Keratinocyte (primary cell): ENCODE data around the gene SIGLEC6. TPM values are rescaled to one million over a fixed set of nuclear protein-coding genes. Genes with fewer than 3 reads are reported as not detected.

Experiments used
- DNase-seq: peaks from one replicate; pipeline ENCODE4 v3.0.0-alpha.2; 2011; ENCODE audit warnings: low read depth, missing footprints, low spot score
- FAIRE-seq: peaks from 2 replicates; lab custom pipeline; 2011; peaks lifted over from hg19 to GRCh38; lab: Jason Lieb, UNC
- H2AFZ ChIP-seq: 2 replicates; pipeline ENCODE4 v1.6.0; 2012; ENCODE audit warnings: low read length, control low read depth, inconsistent platforms; ENCODE audit not compliant: control insufficient read depth
- H3K27ac ChIP-seq: 2 replicates; pipeline ENCODE4 v1.5.1; 2011; ENCODE audit warnings: low read length; ENCODE audit not compliant: control insufficient read depth, insufficient read depth
- H3K27me3 ChIP-seq: 3 replicates; pipeline ENCODE4 v1.6.0; 2011; ENCODE audit warnings: low read length; ENCODE audit not compliant: control insufficient read depth, insufficient read depth; ENCODE audit errors: extremely low read depth
- H3K36me3 ChIP-seq, 2 experiments: 2 replicates in 1 of 2; 3 replicates in 1 of 2; pipeline ENCODE4 v1.5.1; 2011; ENCODE audit warnings: low read length in 2 of 2, mild to moderate bottlenecking in 1 of 2; ENCODE audit not compliant: control insufficient read depth in 2 of 2, insufficient read depth in 2 of 2; ENCODE audit errors: extremely low read depth in 1 of 2
- H3K4me1 ChIP-seq: 3 replicates; pipeline ENCODE4 v1.5.1; 2011; ENCODE audit warnings: low read length; ENCODE audit not compliant: control insufficient read depth, insufficient read depth; ENCODE audit errors: extremely low read depth
- H3K4me2 ChIP-seq: 3 replicates; pipeline ENCODE4 v1.6.0; 2011; ENCODE audit warnings: low read depth, low read length; ENCODE audit not compliant: control insufficient read depth, insufficient read depth; ENCODE audit errors: extremely low read depth
- H3K4me3 ChIP-seq, 3 experiments: fragments of 200-600 bp in 1 of 3; sonication (generic) in 1 of 3; 2 replicates in 2 of 3; 3 replicates in 1 of 3; pipeline ENCODE4 v1.5.1; 2011 to 2016; ENCODE audit warnings: low read length in 3 of 3, mild to moderate bottlenecking in 3 of 3, control low read depth in 2 of 3, inconsistent platforms in 1 of 3, low read depth in 1 of 3, mixed read lengths in 1 of 3, mixed run types in 1 of 3, moderate library complexity in 1 of 3; ENCODE audit not compliant: control insufficient read depth in 2 of 3, insufficient read depth in 2 of 3; ENCODE audit errors: extremely low read depth in 1 of 3
- H3K79me2 ChIP-seq: 2 replicates; pipeline ENCODE4 v1.6.0; 2012; ENCODE audit warnings: low read length; ENCODE audit not compliant: control insufficient read depth, insufficient read depth
- H3K9ac ChIP-seq: 3 replicates; pipeline ENCODE4 v1.6.0; 2011; ENCODE audit warnings: low read length; ENCODE audit not compliant: control insufficient read depth, insufficient read depth; ENCODE audit errors: extremely low read depth
- H3K9me1 ChIP-seq: 3 replicates; pipeline ENCODE4 v1.6.0; 2011; ENCODE audit warnings: low read length; ENCODE audit not compliant: control insufficient read depth, insufficient read depth; ENCODE audit errors: extremely low read depth
- H3K9me3 ChIP-seq: 2 replicates; pipeline ENCODE4 v1.5.1; 2012; ENCODE audit warnings: low read depth, low read length; ENCODE audit not compliant: control insufficient read depth
- H4K20me1 ChIP-seq: 3 replicates; pipeline ENCODE4 v1.6.0; 2011; ENCODE audit warnings: low read length; ENCODE audit not compliant: control insufficient read depth, insufficient read depth; ENCODE audit errors: extremely low read depth
- EZH2 ChIP-seq: IDR thresholded peaks from one replicate; pipeline ENCODE4 v1.6.1; 2012; ENCODE audit warnings: inconsistent platforms, mild to moderate bottlenecking, low read length, moderate library complexity
- dilution Hi-C: fragments of 300-500 bp; cut with MboI; formaldehyde crosslinking; loops from one replicate; pipeline ENCODE4 v1.7.0; 2020; ENCODE audit warnings: low sequenced_read_pairs; ENCODE audit not compliant: extremely low pct_ligation_motif_present
- polyA plus RNA-seq, 5 experiments: library from polyadenylated mRNA; depleted of rRNA in 3 of 5; stranded (reverse) in 3 of 5; stranded (forward) in 1 of 5; unstranded in 1 of 5; fragments of >200 nt; gene quantifications; 1 replicate in 1 of 5; 2 replicates in 3 of 5; 3 replicates in 1 of 5; pipeline versions ENCODE4 v1.2.1 to v1.2.3, GENCODE V29; 2011 to 2012; ENCODE audit warnings: missing spikeins in 2 of 5, low read depth in 1 of 5, low replicate concordance in 1 of 5
- TF ChIP-seq, protein P1 (sequence below), 3 experiments: IDR thresholded peaks in 1 of 3; conservative IDR thresholded peaks in 1 of 3; optimal IDR thresholded peaks in 1 of 3; 2 replicates in 2 of 3; 3 replicates in 1 of 3; pipeline versions ENCODE3 to v1.5.1; 2011; ENCODE audit warnings: low read length in 3 of 3, mild to moderate bottlenecking in 3 of 3, moderate library complexity in 2 of 3, control low read depth in 1 of 3, inconsistent platforms in 1 of 3; ENCODE audit not compliant: insufficient read depth in 2 of 3; ENCODE audit errors: extremely low read depth in 1 of 3

The SIGLEC6 gene
- polyA plus RNA-seq, 1 donor (not counting 4 experiments of a cell fraction or from before 2014, with no cell fraction given) = not detected

DNA sequence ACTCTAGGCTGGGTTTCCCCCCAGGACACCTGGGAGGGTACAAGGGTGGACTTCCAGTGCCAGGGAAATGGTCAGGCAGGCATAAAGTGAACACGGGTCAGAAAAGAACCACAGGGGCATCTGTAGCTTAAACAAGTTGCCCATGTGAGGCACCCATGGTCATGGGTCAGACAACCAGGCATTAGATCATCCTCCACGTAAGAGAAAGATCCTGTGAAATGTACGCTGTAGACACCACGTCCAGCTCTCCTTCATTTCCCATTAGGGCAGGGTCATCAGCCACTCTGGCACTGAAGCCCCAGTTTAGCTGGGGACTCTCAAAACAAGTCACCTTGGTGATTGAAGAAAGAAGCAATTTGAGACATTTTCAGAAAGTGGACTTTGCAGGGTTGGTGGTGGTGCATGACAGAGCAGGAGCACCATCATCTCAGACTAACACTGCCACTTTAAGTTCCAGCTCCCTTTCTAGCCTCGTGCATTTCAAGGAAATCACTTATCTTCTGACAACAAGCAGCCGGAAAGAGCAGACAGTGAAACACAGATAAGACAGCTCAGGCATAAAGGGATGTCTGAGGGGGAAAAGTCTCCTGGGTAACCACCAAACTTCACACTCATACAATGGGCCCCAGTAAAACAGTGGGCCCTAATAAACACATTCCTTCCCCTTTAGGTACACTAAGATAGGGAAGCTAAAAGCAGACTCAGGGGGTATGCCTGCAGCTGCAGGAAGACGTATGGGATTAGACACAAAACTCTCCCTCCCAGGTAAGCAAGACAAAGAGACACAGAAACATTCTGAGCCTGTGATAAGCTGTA, 16.1 kb upstream of the SIGLEC6 start:
- Histone ChIP-seq H3K27ac (no peak overlapping the region), H3K79me2 (no peaks in the 10 kb centered on the region), H3K36me3 (no peaks in the 10 kb centered on the region), H3K9me3 (no peaks in the 10 kb centered on the region), H3K4me1 (no peaks in the 10 kb centered on the region), H4K20me1 (no peaks in the 10 kb centered on the region), H3K4me2 (no peak overlapping the region), H3K9ac (no peak overlapping the region), H3K27me3 (no peaks in the 10 kb centered on the region), H3K4me3 (no peak overlapping the region), H3K9me1 (no peaks in the 10 kb centered on the region), H2AFZ (no peak overlapping the region)
- no peak for DNase-seq
- no peak for TF ChIP-seq EZH2
- TF ChIP-seq, protein P1, sequence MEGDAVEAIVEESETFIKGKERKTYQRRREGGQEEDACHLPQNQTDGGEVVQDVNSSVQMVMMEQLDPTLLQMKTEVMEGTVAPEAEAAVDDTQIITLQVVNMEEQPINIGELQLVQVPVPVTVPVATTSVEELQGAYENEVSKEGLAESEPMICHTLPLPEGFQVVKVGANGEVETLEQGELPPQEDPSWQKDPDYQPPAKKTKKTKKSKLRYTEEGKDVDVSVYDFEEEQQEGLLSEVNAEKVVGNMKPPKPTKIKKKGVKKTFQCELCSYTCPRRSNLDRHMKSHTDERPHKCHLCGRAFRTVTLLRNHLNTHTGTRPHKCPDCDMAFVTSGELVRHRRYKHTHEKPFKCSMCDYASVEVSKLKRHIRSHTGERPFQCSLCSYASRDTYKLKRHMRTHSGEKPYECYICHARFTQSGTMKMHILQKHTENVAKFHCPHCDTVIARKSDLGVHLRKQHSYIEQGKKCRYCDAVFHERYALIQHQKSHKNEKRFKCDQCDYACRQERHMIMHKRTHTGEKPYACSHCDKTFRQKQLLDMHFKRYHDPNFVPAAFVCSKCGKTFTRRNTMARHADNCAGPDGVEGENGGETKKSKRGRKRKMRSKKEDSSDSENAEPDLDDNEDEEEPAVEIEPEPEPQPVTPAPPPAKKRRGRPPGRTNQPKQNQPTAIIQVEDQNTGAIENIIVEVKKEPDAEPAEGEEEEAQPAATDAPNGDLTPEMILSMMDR (optimal IDR thresholded peaks at IDR 0.05 in 1 of 3, IDR thresholded peaks at IDR 0.05 in 1 of 3, conservative IDR thresholded peaks at IDR 0.05 in 1 of 3; ENCODE audit: extremely low read depth in 1 of 3, insufficient read depth in 2 of 3, low read length in 3 of 3) = no peak
- dilution Hi-C loops = no loop called here
- no peak for FAIRE-seq

DNA sequence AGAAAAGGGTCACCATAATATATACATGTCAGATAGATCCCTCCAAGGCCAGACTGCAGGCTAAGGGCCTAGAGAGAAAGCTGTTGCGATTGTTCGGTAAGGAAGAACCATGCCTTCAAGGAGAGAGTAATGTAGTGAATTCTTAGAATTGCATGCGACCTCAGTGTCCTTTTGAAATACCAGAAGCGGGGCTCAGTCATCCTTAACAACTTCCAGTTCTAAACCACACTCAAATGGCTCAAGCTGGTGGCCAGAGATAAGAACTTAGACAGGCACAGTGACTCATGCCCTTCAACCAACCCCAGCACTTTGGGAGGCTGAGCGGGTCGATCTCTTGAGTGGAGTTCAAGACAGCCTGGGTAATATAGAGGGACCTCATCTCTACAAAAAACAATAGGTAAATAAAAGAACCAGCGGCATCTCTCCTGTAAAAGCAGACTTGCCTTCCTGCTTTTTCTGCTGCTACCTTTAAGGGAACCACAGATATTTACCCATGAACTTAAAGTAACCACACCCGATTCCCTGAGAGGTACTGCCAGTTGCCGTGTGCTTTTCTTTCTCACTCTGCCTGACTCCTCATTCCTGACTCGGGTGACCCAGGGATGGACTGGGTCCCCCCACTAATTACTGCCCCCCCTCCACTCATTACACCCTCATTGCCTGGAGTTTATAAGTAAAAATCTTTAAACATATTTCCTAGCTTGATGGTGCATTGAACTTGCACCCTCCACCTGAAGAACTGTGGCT, 15.4 kb upstream of the SIGLEC6 start:
- H2AFZ ChIP-seq = no peak overlapping the region
- DNase-seq (no peak), FAIRE-seq (no peak)
- no peak overlapping the region for H3K4me3 ChIP-seq
- dilution Hi-C loops = no loop called here
- no peak overlapping the region for H3K9ac ChIP-seq
- H3K27me3 ChIP-seq = no peaks in the 10 kb centered on the region
- no peaks in the 10 kb centered on the region for H4K20me1 ChIP-seq
- H3K9me1 ChIP-seq = no peaks in the 10 kb centered on the region
- TF ChIP-seq, protein P1 (optimal IDR thresholded peaks at IDR 0.05 in 1 of 3, IDR thresholded peaks at IDR 0.05 in 1 of 3, conservative IDR thresholded peaks at IDR 0.05 in 1 of 3; ENCODE audit: extremely low read depth in 1 of 3, insufficient read depth in 2 of 3, low read length in 3 of 3) = no peak
- TF ChIP-seq EZH2 = no peak
- H3K9me3 ChIP-seq = no peaks in the 10 kb centered on the region
- no peak overlapping the region for H3K27ac ChIP-seq
- no peaks in the 10 kb centered on the region for H3K79me2 ChIP-seq
- H3K36me3 ChIP-seq = no peaks in the 10 kb centered on the region
- H3K4me1 ChIP-seq = no peaks in the 10 kb centered on the region
- H3K4me2 ChIP-seq = no peak overlapping the region
